GM21619 (cell line): ENCODE results near the gene SOCS3.
"Not testable (repeated sequence)": the region's sequence is repeated elsewhere in the genome, so short reads cannot be mapped to it uniquely, and the experiment has no call there.

ENCODE experiments used
- ATAC-seq: cut with Tn5 transposase; IDR thresholded peaks from one replicate; pipeline ENCODE4 v1.9.1; 2021; ENCODE audit not compliant: unreplicated experiment

Gene SOCS3

GRCh38 chr17:78332991-78333390, 26.9 kb downstream of the SOCS3 start:
- no peak for ATAC-seq

- not testable (repeated sequence) for ATAC-seq
Measured at GRCh38 chr17:78331355-78331754, 28.5 kb downstream of the SOCS3 start.

GRCh38 chr17:78330570-78331224, 29.2 kb downstream of the SOCS3 start:
- no peak for ATAC-seq

GRCh38 chr17:78329263-78330059, 30.4 kb downstream of the SOCS3 start:
- no peak for ATAC-seq

GRCh38 chr17:78327880-78328279, 32.0 kb downstream of the SOCS3 start:
- ATAC-seq: no peak

GRCh38 chr17:78325076-78325687, 34.7 kb downstream of the SOCS3 start:
- ATAC-seq: no peak

- ATAC-seq: no peak
Measured at GRCh38 chr17:78324391-78325075, 35.3 kb downstream of the SOCS3 start.

- no peak for ATAC-seq
Measured at GRCh38 chr17:78323826-78324390, 36.0 kb downstream of the SOCS3 start.

GRCh38 chr17:78322858-78323455, 36.9 kb downstream of the SOCS3 start:
- no peak for ATAC-seq

- ATAC-seq: no peak
Measured at GRCh38 chr17:78322327-78322857, 37.5 kb downstream of the SOCS3 start.

GRCh38 chr17:78318843-78319242, 41.0 kb downstream of the SOCS3 start:
- no peak for ATAC-seq

- no peak for ATAC-seq
Measured at GRCh38 chr17:78318407-78318806, 41.5 kb downstream of the SOCS3 start.

GRCh38 chr17:78317794-78318400, 42.0 kb downstream of the SOCS3 start:
- ATAC-seq: no peak

GRCh38 chr17:78316867-78317789, 42.7 kb downstream of the SOCS3 start:
- no peak for ATAC-seq

GRCh38 chr17:78316115-78316866, 43.6 kb downstream of the SOCS3 start:
- ATAC-seq: no peak

- ATAC-seq: no peak
Measured at GRCh38 chr17:78315355-78316114, 44.3 kb downstream of the SOCS3 start.

GRCh38 chr17:78314683-78315354, 45.1 kb downstream of the SOCS3 start:
- ATAC-seq: no peak
